Hematopoietic multipotent progenitor cell (in vitro differentiated cells): Measurements from ENCODE around the gene TNFRSF13B. TPM values are rescaled to one million over a fixed set of nuclear protein-coding genes. Genes with fewer than 3 reads are reported as not detected.
"Not testable (repeated sequence)": the region's sequence is repeated elsewhere in the genome, so short reads cannot be mapped to it uniquely, and the experiment has no call there.

Experiments used
- DNase-seq, 3 donors: peaks; one replicate each; pipeline ENCODE4 v3.0.0-alpha.2; 2011 to 2015; ENCODE audit warnings: low read depth in 2 of 3, low spot score in 2 of 3
- total RNA-seq: library from RNA; depleted of rRNA; stranded (reverse); fragments of >200 nt; gene quantifications from one replicate; pipeline ENCODE4 v1.2.3, GENCODE V29; 2012

Gene TNFRSF13B
- total RNA-seq, 1 donor: 0.27 TPM

- peak in 2 of 3 donors; percentile 33 to 45 for DNase-seq
These were observed 56.0 kb downstream of the TNFRSF13B start for GRCh38 chr17:16915752-16916556.

DNA sequence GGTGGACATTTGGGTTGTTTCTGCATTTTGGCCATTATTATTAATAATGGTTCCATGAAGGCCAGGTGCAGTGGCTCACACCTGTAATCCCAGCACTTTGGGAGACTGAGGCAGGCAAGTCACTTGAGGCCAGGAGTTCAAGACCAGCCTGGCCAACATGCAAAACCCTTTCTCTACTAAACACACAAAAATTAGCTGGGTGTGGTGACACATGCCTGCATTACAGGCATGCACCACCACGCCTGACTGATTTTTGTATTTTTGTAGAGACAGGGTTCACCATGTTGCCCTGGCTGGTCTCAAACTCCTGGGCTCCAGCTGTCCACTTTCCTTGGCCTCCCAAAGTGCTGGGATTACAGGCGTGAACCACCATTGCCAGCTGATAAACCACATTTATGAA is 58.5 kb downstream of the TNFRSF13B start:
- no peak for DNase-seq

DNA sequence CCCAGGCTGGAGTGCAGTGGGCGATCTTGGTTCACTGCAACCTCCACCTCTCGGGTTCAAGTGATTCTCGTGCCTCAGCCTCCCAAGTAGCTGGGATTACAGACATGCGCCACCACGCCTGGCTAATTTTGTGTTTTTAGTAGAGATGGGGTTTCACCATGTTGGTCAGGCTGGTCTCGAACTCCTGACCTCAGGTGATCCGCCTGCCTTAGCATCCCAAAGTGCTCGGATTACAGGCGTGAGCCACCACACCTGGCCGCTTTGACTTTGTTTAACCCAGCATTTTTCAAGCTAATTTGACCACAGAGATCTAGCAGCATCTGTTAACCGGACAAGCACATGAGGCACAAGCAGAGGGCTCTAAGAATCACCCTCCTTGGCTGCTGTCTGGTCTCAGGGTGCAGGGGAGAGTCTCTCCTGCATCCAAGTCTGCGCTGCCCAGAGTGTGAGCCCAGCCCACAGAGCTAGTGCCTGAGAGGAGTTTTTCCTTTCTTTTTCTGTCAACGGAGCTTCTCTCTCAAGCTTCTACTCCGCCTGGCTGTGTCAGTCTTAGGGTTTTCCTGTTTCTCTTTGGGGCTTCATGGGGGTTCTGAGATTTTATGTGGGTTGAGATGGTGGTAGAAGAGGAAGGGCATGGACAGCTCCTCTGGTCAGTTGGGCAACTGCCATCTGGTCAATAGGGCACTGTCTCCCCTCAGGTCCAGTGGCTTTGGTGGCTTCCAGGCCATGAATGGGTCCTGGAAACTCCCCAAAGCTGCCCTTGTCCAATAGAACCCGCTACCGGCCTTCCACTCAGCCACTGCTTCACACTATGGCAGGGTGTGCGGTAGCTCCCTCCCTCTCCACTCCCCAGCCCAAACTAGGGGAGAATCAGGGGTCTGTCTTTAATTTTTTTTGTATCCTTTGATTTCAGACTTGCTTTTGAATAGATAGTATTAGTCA is 59.6 kb downstream of the TNFRSF13B start:
- no peak for DNase-seq

- no peak for DNase-seq
These were observed 60.6 kb downstream of the TNFRSF13B start for GRCh38 chr17:16911141-16911937.

DNA sequence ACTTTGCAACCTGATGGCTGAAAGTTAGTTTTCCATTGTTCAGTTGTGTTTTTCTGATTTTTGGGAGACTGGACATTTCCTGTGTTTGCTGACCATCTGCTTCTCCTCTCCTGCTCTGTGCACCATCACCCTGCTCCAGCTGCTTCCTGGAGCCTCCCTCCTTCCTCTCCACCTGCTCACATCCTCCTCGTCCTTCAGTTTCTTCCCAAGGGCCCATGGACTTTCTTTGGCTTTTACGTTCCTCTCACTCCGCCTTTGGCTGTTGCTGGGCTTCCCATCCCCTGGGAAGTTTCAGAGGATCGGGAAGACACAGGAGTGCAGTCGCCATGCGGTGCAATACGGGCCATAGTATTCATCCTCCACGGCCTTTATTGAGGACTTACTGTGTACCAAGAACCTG is 61.6 kb downstream of the TNFRSF13B start:
- no peak for DNase-seq

DNA sequence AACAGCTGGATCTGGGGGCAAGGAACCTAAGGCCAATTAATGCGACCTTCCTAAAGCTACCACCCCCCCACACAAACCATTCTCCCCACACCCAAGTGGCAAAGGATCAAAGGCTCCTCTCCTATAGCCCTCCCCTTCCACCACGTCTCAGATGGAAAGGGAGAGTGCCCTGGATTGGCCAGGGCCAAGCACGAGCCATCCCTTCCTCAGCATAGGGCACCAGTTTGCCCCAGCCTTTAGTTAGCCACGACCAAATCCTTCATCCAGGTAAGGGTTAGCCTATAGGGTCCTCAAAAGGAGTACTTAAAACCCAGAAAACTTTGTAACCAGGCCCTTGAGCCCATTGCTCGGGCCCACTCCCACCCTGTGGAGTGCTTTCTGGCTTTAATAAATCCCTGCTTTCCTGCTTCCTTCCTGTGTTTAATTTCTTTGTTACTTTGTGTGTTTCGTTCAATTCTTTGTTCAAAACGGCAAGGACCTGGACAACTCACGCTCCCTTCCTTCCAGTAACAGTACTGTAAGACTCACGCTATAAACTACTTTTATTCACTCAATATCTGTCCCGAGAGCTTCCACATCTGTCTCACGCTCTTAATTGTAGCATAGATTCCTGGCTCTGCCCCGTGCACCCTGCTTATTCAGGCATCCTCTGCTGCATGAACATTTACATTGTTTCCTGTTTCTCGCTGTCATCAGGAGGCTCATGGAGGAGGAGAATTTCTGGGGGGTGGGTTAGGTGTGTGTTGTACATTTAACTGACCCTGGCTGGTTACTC is 62.3 kb downstream of the TNFRSF13B start:
- DNase-seq: no peak

GRCh38 chr17:16908273-16908672 is 63.6 kb downstream of the TNFRSF13B start:
- no peak for DNase-seq

- no peak for DNase-seq
These were observed 65.2 kb downstream of the TNFRSF13B start for GRCh38 chr17:16906680-16907079.

DNA sequence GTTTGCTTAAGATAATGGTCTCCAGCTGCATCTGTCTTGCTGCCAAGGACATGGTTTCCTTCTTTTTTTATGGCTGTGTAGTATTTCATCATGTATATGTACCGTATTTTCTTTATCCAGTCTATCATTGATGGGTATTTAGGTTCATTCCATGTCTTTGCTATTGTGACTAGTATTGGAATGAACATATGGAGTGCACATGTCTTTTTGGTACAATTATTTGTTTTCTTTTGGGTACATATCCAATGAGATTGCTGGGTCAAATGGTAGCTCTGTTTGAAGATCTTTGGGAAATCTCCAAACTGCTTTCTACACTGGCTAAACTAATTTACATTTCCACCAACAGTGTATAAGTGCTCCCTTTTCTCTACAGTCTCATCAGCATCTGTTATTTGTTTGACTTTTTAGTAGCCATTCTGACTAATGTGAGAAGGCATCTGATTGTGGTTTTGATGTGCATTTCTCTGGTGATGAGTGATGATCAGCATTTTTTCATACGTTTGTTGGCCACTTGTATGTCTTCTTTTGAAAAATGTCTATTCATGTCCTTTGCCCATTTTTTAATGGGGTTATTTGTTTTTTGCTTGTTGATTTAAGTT is 66.2 kb downstream of the TNFRSF13B start:
- no peak for DNase-seq

GRCh38 chr17:16903070-16903469 is 68.8 kb downstream of the TNFRSF13B start:
- not testable (repeated sequence) for DNase-seq

GRCh38 chr17:16900288-16900882 is 71.5 kb downstream of the TNFRSF13B start:
- DNase-seq: no peak

GRCh38 chr17:16897211-16897896 is 74.6 kb downstream of the TNFRSF13B start:
- DNase-seq: not testable (repeated sequence)

DNA sequence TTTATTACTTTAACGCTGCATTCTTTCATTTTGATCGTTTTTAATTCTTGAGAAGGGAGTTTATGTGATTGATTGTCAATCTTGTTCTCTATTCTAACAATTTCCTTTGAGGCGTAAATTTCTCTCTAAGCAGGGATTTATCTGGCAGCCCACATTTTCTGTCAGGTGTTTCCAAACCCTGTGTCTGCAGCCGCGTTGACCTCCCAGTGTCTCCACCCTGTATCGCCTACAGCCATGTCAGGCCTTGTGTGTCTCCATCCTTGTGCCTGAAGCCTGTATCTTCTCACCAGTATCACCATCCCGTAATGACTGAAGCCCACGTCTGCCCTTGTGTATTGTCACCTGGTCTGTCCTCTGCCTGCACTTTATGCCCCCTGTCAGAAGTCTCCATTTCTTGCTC is 75.7 kb downstream of the TNFRSF13B start:
- DNase-seq: not testable (repeated sequence)

DNA sequence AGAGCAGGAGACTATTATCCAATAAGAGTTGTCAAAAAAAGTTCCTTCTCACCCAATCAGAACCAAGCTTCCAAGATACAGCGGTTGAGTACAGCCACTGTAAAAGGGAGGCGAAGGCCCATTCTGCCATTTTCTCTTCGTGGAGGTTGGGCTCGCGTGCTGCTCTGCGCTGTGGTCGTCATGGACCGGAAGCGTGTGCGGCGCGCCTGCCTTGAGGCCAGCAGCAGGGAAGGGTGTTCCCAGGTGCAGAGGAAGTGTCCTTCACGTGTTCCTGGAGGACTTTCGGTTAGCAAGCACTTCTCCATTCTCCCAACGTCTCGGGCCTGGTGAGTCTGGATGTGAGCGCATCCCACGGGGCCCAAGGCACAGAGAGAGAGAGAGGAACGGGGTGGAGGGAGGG is 78.4 kb downstream of the TNFRSF13B start:
- not testable (repeated sequence) for DNase-seq

- not testable (repeated sequence) for DNase-seq
These were observed 79.0 kb downstream of the TNFRSF13B start for GRCh38 chr17:16892876-16893454.

- no peak for DNase-seq
These were observed 82.8 kb downstream of the TNFRSF13B start for GRCh38 chr17:16889088-16889465.
